ENCODE data around the gene DPPA4. TPM values are rescaled to one million over a fixed set of nuclear protein-coding genes. Genes with fewer than 3 reads are reported as not detected.

DPPA4 gene, protein sequence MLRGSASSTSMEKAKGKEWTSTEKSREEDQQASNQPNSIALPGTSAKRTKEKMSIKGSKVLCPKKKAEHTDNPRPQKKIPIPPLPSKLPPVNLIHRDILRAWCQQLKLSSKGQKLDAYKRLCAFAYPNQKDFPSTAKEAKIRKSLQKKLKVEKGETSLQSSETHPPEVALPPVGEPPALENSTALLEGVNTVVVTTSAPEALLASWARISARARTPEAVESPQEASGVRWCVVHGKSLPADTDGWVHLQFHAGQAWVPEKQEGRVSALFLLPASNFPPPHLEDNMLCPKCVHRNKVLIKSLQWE
- 10 to 100 TPM; 14.6 to 16.9 TPM for total RNA-seq
- polyA plus RNA-seq (ENCODE audit: insufficient read depth, low read depth, low replicate concordance) = 8.8 TPM
- long read RNA-seq, donor 1, transcript DPPA4-201 (7 exons, 2,817 nt) = major isoform, 9 of 13 reads
- long read RNA-seq, donor 1, partial matches to known transcripts = 0 of 13 reads
- long read RNA-seq, donor 1, other reads (novel, unspliced or antisense) = 0 of 13 reads
- long read RNA-seq, donor 2, partial matches to known transcripts = 0 of 7 reads
- long read RNA-seq, donor 2, other reads (novel, unspliced or antisense) = 0 of 7 reads

DNA sequence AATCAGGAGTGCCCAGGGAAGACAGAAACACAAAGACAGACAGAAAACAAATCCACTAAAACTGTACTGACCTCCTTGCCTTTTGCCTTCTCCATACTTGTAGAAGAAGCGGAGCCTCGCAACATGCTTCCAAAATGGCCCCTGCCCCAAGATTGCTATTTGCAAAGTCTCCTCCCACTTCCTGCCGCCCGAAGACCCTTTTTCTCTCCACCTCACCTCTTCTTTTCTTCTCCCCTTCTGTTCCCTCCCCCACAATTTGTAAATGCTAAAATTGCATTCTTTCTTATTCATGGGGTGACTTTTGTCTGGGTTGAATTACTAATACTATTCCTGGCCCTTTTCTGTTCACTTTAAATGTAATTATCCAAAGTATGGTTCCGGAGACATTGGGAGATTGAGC is at the start of gene DPPA4:
Gene DPPA4, minus strand, starts transcription at position 154 of the 400 bp plus-strand sequence. Its CDS starts 29 bp downstream, at position 125.
- TF ChIP-seq, protein P1, sequence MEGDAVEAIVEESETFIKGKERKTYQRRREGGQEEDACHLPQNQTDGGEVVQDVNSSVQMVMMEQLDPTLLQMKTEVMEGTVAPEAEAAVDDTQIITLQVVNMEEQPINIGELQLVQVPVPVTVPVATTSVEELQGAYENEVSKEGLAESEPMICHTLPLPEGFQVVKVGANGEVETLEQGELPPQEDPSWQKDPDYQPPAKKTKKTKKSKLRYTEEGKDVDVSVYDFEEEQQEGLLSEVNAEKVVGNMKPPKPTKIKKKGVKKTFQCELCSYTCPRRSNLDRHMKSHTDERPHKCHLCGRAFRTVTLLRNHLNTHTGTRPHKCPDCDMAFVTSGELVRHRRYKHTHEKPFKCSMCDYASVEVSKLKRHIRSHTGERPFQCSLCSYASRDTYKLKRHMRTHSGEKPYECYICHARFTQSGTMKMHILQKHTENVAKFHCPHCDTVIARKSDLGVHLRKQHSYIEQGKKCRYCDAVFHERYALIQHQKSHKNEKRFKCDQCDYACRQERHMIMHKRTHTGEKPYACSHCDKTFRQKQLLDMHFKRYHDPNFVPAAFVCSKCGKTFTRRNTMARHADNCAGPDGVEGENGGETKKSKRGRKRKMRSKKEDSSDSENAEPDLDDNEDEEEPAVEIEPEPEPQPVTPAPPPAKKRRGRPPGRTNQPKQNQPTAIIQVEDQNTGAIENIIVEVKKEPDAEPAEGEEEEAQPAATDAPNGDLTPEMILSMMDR (IDR thresholded peaks at IDR 0.05) = no peak
- Histone ChIP-seq H3K36me3 (ENCODE audit: low read depth, missing control alignments) (no peaks in the 10 kb centered on the region), H3K4me3 (peak within 1 kb of the TSS; percentile 10 to 56), H3K27ac (no peak within 1 kb of the TSS), H3K27me3 (no peaks in the 10 kb centered on the region), H3K4me1 (no peaks in the 10 kb centered on the region), H3K9me3 (no peaks in the 10 kb centered on the region)
- WGBS, 2 donors = 52 to 55% methylated on average over 5 of the region's 5 CpGs
- DNase-seq = peak; percentile 52
- intact Hi-C loops (cut with DNase I; ENCODE audit: low total_unique reads) = no loop called here

DNA sequence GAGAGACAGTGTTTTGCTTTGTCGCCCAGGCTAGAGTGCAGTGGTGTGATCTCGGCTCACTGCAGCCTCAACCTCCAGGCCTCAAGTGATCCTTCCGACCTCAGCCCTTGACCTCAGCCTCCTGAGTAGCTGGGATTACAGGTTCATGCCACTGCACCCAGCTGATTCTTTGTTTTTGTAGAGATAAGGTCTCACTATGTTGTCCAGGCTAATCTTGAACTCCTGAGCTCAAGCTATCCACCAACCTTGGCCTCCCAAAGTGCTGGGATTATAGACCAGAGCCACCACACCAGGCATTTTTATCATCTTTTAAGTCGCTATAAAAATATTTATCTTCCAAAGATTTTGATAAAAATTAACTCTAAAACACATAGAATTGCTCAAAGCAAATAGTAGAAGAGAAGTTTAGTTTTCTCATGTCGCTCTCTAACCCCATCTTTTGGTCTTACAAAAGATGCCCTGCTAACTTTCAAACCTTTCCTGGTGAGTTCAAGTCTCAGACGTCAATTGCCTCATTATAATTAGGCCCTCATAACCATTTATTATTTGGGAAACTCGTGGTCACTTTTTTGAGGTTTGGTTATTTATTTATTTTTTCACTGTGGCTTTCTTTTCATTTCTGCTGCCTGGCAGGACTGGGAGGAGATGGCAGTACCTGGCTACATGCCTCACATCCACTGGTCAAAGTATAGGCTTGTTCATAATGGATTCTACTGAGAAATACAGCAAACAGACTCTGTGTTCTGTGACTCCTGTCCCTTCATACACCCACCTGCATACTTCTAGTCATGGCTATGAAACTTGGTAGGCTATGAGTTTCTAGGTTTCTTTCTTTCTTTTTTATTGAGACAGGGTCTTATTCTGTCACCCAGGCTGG is 48.3 kb upstream of the DPPA4 start:
- no peak overlapping the region for H3K27ac ChIP-seq
- 78 to 79% methylated on average over 7 of the region's 7 CpGs for WGBS, 2 donors
- no peaks in the 10 kb centered on the region for H3K27me3 ChIP-seq
- H3K9me3 ChIP-seq = no peaks in the 10 kb centered on the region
- TF ChIP-seq, protein P1 (IDR thresholded peaks at IDR 0.05) = no peak
- no peak for TF ChIP-seq POLR2A (IDR thresholded peaks at IDR 0.05)
- no peak overlapping the region for H3K4me3 ChIP-seq
- H3K36me3 ChIP-seq (ENCODE audit: low read depth, missing control alignments) = no peaks in the 10 kb centered on the region
- intact Hi-C loops (cut with DNase I; ENCODE audit: low total_unique reads) = no loop called here
- no peak for DNase-seq
- H3K4me1 ChIP-seq = no peaks in the 10 kb centered on the region

DNA sequence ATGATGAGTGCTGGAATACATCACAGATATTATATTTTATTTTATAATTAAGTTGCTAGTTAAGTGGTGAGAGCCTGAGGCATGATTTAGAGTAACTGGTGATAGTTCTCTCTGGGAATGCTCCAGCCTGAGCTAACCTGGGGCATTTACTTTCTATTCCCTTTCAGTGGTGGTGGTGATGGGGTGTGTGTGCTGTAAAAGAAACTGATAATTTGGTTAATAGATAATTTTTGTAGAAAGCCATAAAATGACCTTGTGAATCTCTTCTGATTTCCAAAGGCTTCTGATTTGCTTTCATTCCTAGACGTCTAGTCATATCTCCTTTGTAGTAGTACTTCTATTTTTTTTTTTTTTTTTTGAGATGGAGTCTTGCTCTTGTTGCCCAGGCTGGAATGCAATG is 46.8 kb upstream of the DPPA4 start:
- H3K4me1 ChIP-seq = no peaks in the 10 kb centered on the region
- no peaks in the 10 kb centered on the region for H3K36me3 ChIP-seq (ENCODE audit: low read depth, missing control alignments)
- 36 to 43% methylated on average over 1 of the region's 1 CpG for WGBS, 2 donors
- DNase-seq = no peak
- H3K27ac ChIP-seq = no peak overlapping the region
- H3K4me3 ChIP-seq = no peak overlapping the region
- no peaks in the 10 kb centered on the region for H3K9me3 ChIP-seq
- intact Hi-C loops (cut with DNase I; ENCODE audit: low total_unique reads) = no loop called here
- TF ChIP-seq POLR2A (IDR thresholded peaks at IDR 0.05) = no peak
- TF ChIP-seq, protein P1 (IDR thresholded peaks at IDR 0.05) = no peak
- H3K27me3 ChIP-seq = no peaks in the 10 kb centered on the region

DNA sequence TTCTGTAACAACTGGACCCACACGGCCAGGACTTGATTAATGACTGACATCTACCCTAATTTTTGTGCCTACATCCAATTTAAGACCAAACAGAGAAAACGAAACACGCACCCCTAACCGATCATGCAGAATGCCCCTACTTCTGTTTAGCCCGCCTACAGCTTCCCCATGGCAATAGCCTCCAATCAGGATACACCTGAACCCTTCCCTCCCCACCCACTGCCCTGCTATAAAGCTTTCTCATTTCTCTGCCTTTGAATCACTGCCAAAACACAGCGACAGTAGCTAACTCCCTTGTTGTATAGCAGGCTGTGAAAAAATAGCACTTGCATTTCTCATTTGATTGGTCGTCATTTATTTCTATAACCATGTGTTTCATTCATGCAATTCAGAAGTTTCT is 45.2 kb upstream of the DPPA4 start:
- intact Hi-C loops (cut with DNase I; ENCODE audit: low total_unique reads) = no loop called here
- no peak for DNase-seq

More for the DNA sequence above, 45.2 kb upstream of the DPPA4 start:
- Histone ChIP-seq H3K9me3 (no peaks in the 10 kb centered on the region), H3K4me3 (no peak overlapping the region), H3K36me3 (ENCODE audit: low read depth, missing control alignments) (no peaks in the 10 kb centered on the region), H3K27ac (no peak overlapping the region), H3K27me3 (no peaks in the 10 kb centered on the region), H3K4me1 (no peaks in the 10 kb centered on the region)
- TF ChIP-seq, protein P1 (IDR thresholded peaks at IDR 0.05) = no peak
- no peak for TF ChIP-seq POLR2A (IDR thresholded peaks at IDR 0.05)
- WGBS, 2 donors = 36 to 37% methylated on average over 7 of the region's 7 CpGs
